ENCODE results near the gene IRF2BP2. TPM values are rescaled to one million over a fixed set of nuclear protein-coding genes. Genes with fewer than 3 reads are reported as not detected.

IRF2BP2 gene
- total RNA-seq, 1 donor from 2014 or later, result 158 TPM

DNA sequence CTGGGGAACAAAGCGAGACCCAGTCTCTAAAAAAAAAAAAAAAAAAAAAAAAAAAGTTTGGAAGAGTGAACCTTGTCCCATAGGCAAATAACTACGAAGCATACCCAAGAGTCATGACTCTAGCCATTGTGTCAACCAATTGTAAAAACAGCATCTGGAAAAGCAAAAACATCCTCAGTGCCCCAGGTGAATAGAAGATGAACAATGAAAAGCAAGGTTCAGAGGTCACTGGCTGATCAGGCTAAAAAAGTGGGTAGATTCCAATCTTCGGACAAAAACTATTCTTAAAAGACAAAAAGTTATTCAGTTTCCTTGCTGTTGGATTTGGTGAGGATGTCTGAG, 11.1 kb upstream of the IRF2BP2 start:
- H3K27ac Mint-ChIP-seq (ENCODE audit: unreplicated experiment), result no peak overlapping the region

DNA sequence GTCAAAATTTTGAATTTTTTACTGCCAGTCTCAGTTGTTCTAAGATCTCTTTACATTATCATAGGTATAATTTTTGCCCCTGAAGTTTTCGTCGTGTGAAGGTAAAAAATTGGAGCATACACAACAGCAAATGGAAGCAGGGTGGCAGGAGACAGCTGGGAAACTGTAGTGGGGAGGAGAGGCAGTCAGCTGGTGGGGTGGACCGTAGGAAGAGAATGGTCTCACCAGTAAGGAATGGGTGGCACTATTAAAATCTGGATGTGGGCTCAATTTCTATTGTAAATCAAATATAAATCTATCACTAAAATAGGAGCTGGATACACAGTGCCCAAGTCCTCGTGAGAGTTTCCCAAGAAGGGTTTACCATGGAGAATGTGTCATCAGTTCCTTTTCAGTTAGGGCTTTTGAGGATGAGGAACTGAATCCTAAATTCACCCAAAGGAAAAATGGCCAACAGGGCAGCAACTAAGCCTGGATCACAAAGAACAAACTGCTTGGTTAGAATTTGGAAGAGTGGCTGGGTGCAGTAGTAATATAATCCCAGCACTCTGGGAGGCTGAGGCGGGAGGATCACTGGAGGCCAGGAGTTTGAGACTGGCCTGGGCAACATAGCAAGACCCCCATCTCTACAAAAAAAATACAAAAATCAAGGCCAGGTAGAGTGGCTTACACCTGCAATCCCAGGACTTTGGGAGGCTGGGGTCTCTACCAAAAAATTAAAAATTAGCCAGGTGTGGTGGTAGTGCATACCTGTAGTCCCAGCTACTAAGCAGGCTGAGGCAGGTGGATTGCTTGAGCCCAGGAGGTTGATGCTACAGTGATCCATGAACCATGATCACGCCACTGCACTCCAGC, 10.5 kb upstream of the IRF2BP2 start:
- Mint-ChIP-seq H3K9me3 (ENCODE audit: unreplicated experiment) (no peaks in the 10 kb centered on the region), H3K4me3 (ENCODE audit: unreplicated experiment) (no peak overlapping the region), H3K27me3 (ENCODE audit: unreplicated experiment) (no peaks in the 10 kb centered on the region), H3K4me1 (ENCODE audit: unreplicated experiment) (peaks cover 42% of the 10 kb centered on the region), H3K36me3 (ENCODE audit: low read depth, unreplicated experiment) (no peaks in the 10 kb centered on the region), H3K27ac (ENCODE audit: unreplicated experiment) (no peak overlapping the region)
- DNase-seq (ENCODE audit: low spot score), result no peak
- TF ChIP-seq, protein P1, sequence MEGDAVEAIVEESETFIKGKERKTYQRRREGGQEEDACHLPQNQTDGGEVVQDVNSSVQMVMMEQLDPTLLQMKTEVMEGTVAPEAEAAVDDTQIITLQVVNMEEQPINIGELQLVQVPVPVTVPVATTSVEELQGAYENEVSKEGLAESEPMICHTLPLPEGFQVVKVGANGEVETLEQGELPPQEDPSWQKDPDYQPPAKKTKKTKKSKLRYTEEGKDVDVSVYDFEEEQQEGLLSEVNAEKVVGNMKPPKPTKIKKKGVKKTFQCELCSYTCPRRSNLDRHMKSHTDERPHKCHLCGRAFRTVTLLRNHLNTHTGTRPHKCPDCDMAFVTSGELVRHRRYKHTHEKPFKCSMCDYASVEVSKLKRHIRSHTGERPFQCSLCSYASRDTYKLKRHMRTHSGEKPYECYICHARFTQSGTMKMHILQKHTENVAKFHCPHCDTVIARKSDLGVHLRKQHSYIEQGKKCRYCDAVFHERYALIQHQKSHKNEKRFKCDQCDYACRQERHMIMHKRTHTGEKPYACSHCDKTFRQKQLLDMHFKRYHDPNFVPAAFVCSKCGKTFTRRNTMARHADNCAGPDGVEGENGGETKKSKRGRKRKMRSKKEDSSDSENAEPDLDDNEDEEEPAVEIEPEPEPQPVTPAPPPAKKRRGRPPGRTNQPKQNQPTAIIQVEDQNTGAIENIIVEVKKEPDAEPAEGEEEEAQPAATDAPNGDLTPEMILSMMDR (IDR thresholded peaks at IDR 0.05; ENCODE audit: unreplicated experiment), result no peak

More for the DNA sequence above, 11.1 kb upstream of the IRF2BP2 start:
- Mint-ChIP-seq H3K36me3 (ENCODE audit: low read depth, unreplicated experiment) (no peaks in the 10 kb centered on the region), H3K4me3 (ENCODE audit: unreplicated experiment) (no peak overlapping the region), H3K4me1 (ENCODE audit: unreplicated experiment) (peaks cover 42% of the 10 kb centered on the region), H3K27me3 (ENCODE audit: unreplicated experiment) (no peaks in the 10 kb centered on the region), H3K9me3 (ENCODE audit: unreplicated experiment) (no peaks in the 10 kb centered on the region)
- TF ChIP-seq, protein P1 (IDR thresholded peaks at IDR 0.05; ENCODE audit: unreplicated experiment), result no peak
- DNase-seq (ENCODE audit: low spot score), result no peak

DNA sequence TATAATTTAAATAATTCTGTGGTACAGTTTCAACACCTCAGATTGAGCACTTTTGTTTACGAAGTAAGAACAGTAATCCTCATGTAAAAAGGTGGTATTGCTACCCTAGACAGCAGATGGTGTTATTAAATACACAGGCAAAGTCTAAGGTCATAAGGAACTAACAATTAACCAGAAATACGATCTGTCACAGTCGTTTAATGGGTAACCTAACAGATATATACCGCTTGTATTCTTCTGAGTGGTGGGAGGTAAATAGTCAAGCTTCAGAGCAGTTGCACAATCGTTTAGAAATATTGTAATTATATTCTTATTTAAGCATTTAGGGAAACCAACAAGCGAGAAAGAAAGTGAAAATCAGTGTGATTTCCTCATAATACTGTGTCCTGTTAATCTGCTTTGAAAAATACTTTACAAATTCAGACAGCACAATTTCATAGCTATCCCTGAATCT, 9.8 kb upstream of the IRF2BP2 start:
- H3K9me3 Mint-ChIP-seq (ENCODE audit: unreplicated experiment), result no peaks in the 10 kb centered on the region
- H3K36me3 Mint-ChIP-seq (ENCODE audit: low read depth, unreplicated experiment), result no peaks in the 10 kb centered on the region
- peaks cover 38% of the 10 kb centered on the region for H3K4me1 Mint-ChIP-seq (ENCODE audit: unreplicated experiment)
- H3K4me3 Mint-ChIP-seq (ENCODE audit: unreplicated experiment), result no peak overlapping the region
- TF ChIP-seq, protein P1 (IDR thresholded peaks at IDR 0.05; ENCODE audit: unreplicated experiment), result no peak
- no peaks in the 10 kb centered on the region for H3K27me3 Mint-ChIP-seq (ENCODE audit: unreplicated experiment)
- H3K27ac Mint-ChIP-seq (ENCODE audit: unreplicated experiment), result no peak overlapping the region
- DNase-seq (ENCODE audit: low spot score), result no peak

DNA sequence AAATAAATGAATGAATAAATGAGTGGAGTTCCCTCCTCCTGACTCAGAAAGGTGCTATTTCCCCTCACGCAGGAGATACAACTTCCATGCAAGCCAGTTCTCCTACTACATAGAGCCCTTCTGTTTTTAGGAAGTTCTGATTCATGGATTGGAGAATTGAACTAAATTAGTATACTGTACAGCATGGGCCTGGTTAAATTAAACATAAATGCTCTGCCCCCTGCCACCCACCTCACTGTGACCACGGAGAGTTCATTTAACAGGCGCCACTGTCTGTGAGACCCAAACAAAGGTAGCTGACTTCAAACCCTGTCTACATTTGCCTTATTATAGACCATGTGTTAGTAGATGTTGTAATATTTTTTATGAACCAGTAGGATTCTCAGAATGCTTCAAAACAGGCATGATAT, 9.1 kb upstream of the IRF2BP2 start:
- Mint-ChIP-seq H3K4me1 (ENCODE audit: unreplicated experiment) (peaks cover 33% of the 10 kb centered on the region), H3K27ac (ENCODE audit: unreplicated experiment) (peak overlapping the region; percentile 95), H3K27me3 (ENCODE audit: unreplicated experiment) (no peaks in the 10 kb centered on the region), H3K4me3 (ENCODE audit: unreplicated experiment) (no peak overlapping the region), H3K9me3 (ENCODE audit: unreplicated experiment) (no peaks in the 10 kb centered on the region), H3K36me3 (ENCODE audit: low read depth, unreplicated experiment) (no peaks in the 10 kb centered on the region)
- no peak for DNase-seq (ENCODE audit: low spot score)
- TF ChIP-seq, protein P1 (IDR thresholded peaks at IDR 0.05; ENCODE audit: unreplicated experiment), result no peak

DNA sequence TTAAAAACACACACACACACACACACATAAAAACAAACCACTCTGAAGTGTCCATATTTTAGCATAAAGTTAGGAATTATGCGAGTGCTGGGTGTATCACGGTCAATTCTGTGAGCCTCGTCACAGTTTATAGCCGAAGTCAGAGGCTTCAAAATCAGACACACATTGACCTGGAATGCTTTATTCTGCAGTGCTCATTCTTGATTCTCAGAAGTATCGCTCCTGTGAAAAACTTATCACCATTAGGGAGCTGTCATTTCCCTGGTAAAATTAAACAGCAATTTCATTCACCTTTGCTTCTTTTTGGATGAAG, 8.7 kb upstream of the IRF2BP2 start:
- Mint-ChIP-seq H3K27ac (ENCODE audit: unreplicated experiment) (peak overlapping the region; percentile 95), H3K9me3 (ENCODE audit: unreplicated experiment) (no peaks in the 10 kb centered on the region), H3K4me1 (ENCODE audit: unreplicated experiment) (peaks cover 35% of the 10 kb centered on the region), H3K4me3 (ENCODE audit: unreplicated experiment) (no peak overlapping the region), H3K36me3 (ENCODE audit: low read depth, unreplicated experiment) (no peaks in the 10 kb centered on the region), H3K27me3 (ENCODE audit: unreplicated experiment) (no peaks in the 10 kb centered on the region)
- TF ChIP-seq, protein P1 (IDR thresholded peaks at IDR 0.05; ENCODE audit: unreplicated experiment), result no peak
- no peak for DNase-seq (ENCODE audit: low spot score)

All from endothelial cell (in vitro differentiated cells).